Activated naive CD8-positive, alpha-beta T cell treated with anti-CD3 and anti-CD28 coated beads, Interleukin-2, amount 10 ng/mL, durations not matched to agents 7 days and 5 days (primary cell): ENCODE data around the gene MYPOP. TPM values are rescaled to one million over a fixed set of nuclear protein-coding genes. Genes with fewer than 3 reads are reported as not detected.

Source experiments
- ATAC-seq: fragments of 150-1000 bp; cut with Tn5 transposase; one replicate; pipeline ENCODE4 v1.10.0; 2021; ENCODE audit warnings: low read depth, moderate library complexity
- POLR2A ChIA-PET: fragments of 350-600 bp; sonication (Branson Sonifier 250); formaldehyde crosslinking; loops from one replicate; lab custom pipeline; 2021; ENCODE audit warnings: antibody characterized with exemption; lab: Charles Lee
- DNase-seq: peaks from one replicate; pipeline ENCODE4 v3.0.0; 2021
- H3K27ac Mint-ChIP-seq: one replicate; pipeline ENCODE4 v1.8.0; 2022; ENCODE audit warnings: mild to moderate bottlenecking, mixed read lengths
- H3K27me3 Mint-ChIP-seq: one replicate; pipeline ENCODE4 v1.8.0; 2022; ENCODE audit warnings: mild to moderate bottlenecking, moderate library complexity, mixed read lengths
- H3K36me3 Mint-ChIP-seq: one replicate; pipeline ENCODE4 v1.8.0; 2021; ENCODE audit warnings: mild to moderate bottlenecking, mixed read lengths
- H3K4me1 Mint-ChIP-seq: one replicate; pipeline ENCODE4 v1.8.0; 2021; ENCODE audit warnings: mixed read lengths
- H3K4me3 Mint-ChIP-seq: one replicate; pipeline ENCODE4 v1.8.0; 2022; ENCODE audit warnings: mild to moderate bottlenecking, moderate library complexity, mixed read lengths
- H3K9me3 Mint-ChIP-seq: one replicate; pipeline ENCODE4 v1.8.0; 2021; ENCODE audit warnings: mixed read lengths
- total RNA-seq, 2 experiments: library from RNA; stranded (reverse); gene quantifications; one replicate each; pipeline ENCODE4 v1.2.3, GENCODE V29; 2021

The MYPOP gene
- total RNA-seq = 10 to 100 TPM; 12.0 to 12.5 TPM

GRCh38 chr19:45901912-45902650 lies at the start of gene MYPOP:
Gene MYPOP (minus strand): TSS chr19:45902613. CDS start chr19:45901773, 840 bp downstream.
- DNase-seq (no peak), ATAC-seq (no peak)
- POLR2A ChIA-PET = interaction anchor here (0.6 to 3.4 kb wide), 14 partner anchors 11 to 185 kb away, joined by 3 to 45 read pairs (median 4); partner anchors contain the start of genes CCDC61, FBXO46 and IRF2BP1
- Mint-ChIP-seq H3K36me3 (peaks cover 21% of the 10 kb centered on the region), H3K27me3 (no peaks in the 10 kb centered on the region), H3K9me3 (no peaks in the 10 kb centered on the region), H3K4me1 (peaks cover 20% of the 10 kb centered on the region), H3K27ac (peak within 1 kb of the TSS; percentile 90), H3K4me3 (peak within 1 kb of the TSS; percentile 97)

- peaks cover 7% of the 10 kb centered on the region for H3K4me1 Mint-ChIP-seq
- no peaks in the 10 kb centered on the region for H3K36me3 Mint-ChIP-seq
- no peak overlapping the region for H3K4me3 Mint-ChIP-seq
- no peaks in the 10 kb centered on the region for H3K9me3 Mint-ChIP-seq
- POLR2A ChIA-PET = no interaction called here
- H3K27me3 Mint-ChIP-seq = peaks cover 19% of the 10 kb centered on the region
- ATAC-seq (no peak), DNase-seq (no peak)
- no peak overlapping the region for H3K27ac Mint-ChIP-seq
These were observed 45.5 kb upstream of the MYPOP start for GRCh38 chr19:45947926-45948325.

- H3K27ac Mint-ChIP-seq = no peak overlapping the region
- H3K9me3 Mint-ChIP-seq = peaks cover 9% of the 10 kb centered on the region
- DNase-seq (no peak), ATAC-seq (no peak)
- peaks cover 11% of the 10 kb centered on the region for H3K4me1 Mint-ChIP-seq
- H3K27me3 Mint-ChIP-seq = peaks cover 50% of the 10 kb centered on the region
- peaks cover 1% of the 10 kb centered on the region for H3K36me3 Mint-ChIP-seq
- POLR2A ChIA-PET = no interaction called here
- no peak overlapping the region for H3K4me3 Mint-ChIP-seq
These were observed 38.0 kb upstream of the MYPOP start for GRCh38 chr19:45940515-45940805.

GRCh38 chr19:45939792-45940514 lies 37.5 kb upstream of the MYPOP start:
- Mint-ChIP-seq H3K9me3 (peaks cover 9% of the 10 kb centered on the region), H3K4me1 (peaks cover 11% of the 10 kb centered on the region), H3K27me3 (peaks cover 49% of the 10 kb centered on the region), H3K36me3 (peaks cover 1% of the 10 kb centered on the region), H3K4me3 (no peak overlapping the region), H3K27ac (no peak overlapping the region)
- ATAC-seq = no peak
- DNase-seq = no peak
- POLR2A ChIA-PET = no interaction called here

DNA sequence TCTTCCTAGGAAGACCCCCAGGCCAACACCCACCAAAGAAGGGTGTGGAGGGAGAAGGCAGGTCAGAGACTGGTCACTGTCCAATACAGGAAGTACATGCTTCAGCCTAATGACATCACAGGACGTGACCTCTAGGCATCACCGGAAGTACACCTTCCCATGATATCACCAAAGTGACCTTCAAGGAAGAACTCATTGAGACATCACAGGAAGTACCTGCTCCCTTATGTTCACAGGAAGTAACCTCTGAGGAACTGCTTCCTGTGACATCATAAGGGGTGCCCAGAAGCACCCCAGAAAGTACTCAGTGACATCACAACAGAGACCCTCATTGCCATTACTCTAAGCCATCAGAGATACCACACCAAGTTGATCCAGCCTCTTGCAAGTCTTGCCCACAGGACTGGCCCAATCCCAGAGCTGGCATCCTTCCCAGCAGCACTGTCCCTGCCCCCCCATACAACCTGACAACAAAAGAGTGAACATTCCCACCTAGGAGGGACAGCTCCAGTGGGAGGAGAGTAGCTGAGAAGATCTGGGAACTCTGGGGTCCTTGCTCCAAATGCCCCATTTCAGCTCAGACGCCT lies 36.4 kb upstream of the MYPOP start:
- Mint-ChIP-seq H3K27me3 (peaks cover 44% of the 10 kb centered on the region), H3K4me1 (peaks cover 11% of the 10 kb centered on the region), H3K4me3 (no peak overlapping the region), H3K36me3 (peaks cover 1% of the 10 kb centered on the region), H3K27ac (no peak overlapping the region), H3K9me3 (peaks cover 9% of the 10 kb centered on the region)
- DNase-seq (no peak), ATAC-seq (peak; percentile 18)
- POLR2A ChIA-PET = interaction anchor here (0.7 kb wide), 2 partner anchors 32 to 307 kb away, joined by 3 read pairs; no protein-coding TSS in a partner anchor

DNA sequence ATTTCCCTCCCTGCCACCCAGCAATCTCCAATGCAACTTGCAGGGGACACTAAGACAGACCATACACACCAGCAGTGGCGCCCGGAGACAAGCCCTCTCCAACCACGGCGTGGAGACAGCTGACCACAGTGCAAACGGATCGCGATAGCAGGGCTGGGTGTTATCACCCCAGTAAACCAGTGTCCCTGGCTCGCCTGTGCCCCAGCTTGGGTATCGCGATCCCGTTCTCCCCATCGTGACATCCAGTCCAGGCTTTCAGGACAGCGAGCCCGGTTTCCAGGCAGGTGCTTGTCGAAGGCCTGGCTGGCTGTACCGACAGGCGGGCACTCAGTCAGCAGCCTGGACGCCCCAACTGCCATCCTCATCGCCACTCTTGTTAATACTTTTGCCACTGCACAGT lies 32.9 kb upstream of the MYPOP start:
- DNase-seq = no peak
- POLR2A ChIA-PET = no interaction called here
- Mint-ChIP-seq H3K36me3 (peaks cover 1% of the 10 kb centered on the region), H3K9me3 (peaks cover 9% of the 10 kb centered on the region), H3K27ac (no peak overlapping the region), H3K27me3 (peaks cover 54% of the 10 kb centered on the region), H3K4me1 (peaks cover 11% of the 10 kb centered on the region), H3K4me3 (no peak overlapping the region)
- no peak for ATAC-seq

GRCh38 chr19:45934551-45935230 lies 32.3 kb upstream of the MYPOP start:
- Mint-ChIP-seq H3K9me3 (peaks cover 9% of the 10 kb centered on the region), H3K27ac (no peak overlapping the region), H3K4me3 (no peak overlapping the region), H3K36me3 (peaks cover 1% of the 10 kb centered on the region), H3K4me1 (peaks cover 11% of the 10 kb centered on the region), H3K27me3 (peaks cover 57% of the 10 kb centered on the region)
- DNase-seq (no peak), ATAC-seq (no peak)
- POLR2A ChIA-PET = no interaction called here

DNA sequence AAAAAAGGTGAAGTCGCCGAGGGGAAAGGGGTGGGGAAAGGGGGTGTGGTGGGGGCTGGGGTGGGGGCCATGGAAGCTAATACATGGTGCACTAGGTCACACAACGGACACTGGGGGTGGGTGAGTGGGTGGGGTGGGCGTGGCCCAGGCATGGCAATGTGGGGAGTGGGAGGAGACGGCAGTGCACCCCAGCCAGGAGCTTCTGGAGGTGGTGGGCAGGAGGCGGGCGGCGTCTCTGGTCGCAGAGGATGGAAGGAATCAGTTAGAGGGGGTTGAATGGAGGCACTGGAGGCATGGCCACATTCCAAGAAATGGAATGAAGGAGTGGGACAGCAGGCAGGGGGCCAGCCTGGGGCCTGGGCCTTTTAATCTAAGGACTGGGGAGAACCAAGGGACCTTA lies 31.3 kb upstream of the MYPOP start:
- no peaks in the 10 kb centered on the region for H3K36me3 Mint-ChIP-seq
- H3K27me3 Mint-ChIP-seq = peaks cover 57% of the 10 kb centered on the region
- H3K9me3 Mint-ChIP-seq = peaks cover 5% of the 10 kb centered on the region
- H3K4me3 Mint-ChIP-seq = no peak overlapping the region
- no peak for ATAC-seq
- DNase-seq = no peak
- POLR2A ChIA-PET = no interaction called here
- peaks cover 6% of the 10 kb centered on the region for H3K4me1 Mint-ChIP-seq
- no peak overlapping the region for H3K27ac Mint-ChIP-seq

- DNase-seq (no peak), ATAC-seq (no peak)
- peaks cover 45% of the 10 kb centered on the region for H3K27me3 Mint-ChIP-seq
- peaks cover 7% of the 10 kb centered on the region for H3K4me1 Mint-ChIP-seq
- no peak overlapping the region for H3K4me3 Mint-ChIP-seq
- peaks cover 2% of the 10 kb centered on the region for H3K36me3 Mint-ChIP-seq
- no peak overlapping the region for H3K27ac Mint-ChIP-seq
- H3K9me3 Mint-ChIP-seq = no peaks in the 10 kb centered on the region
- POLR2A ChIA-PET = interaction anchor here (0.7 kb wide), 1 partner anchor 250 kb away, joined by 5 read pairs; no protein-coding TSS in a partner anchor
These were observed 28.6 kb upstream of the MYPOP start for GRCh38 chr19:45931055-45931454.

- H3K36me3 Mint-ChIP-seq = peaks cover 2% of the 10 kb centered on the region
- H3K4me3 Mint-ChIP-seq = peak overlapping the region; percentile 18
- POLR2A ChIA-PET = no interaction called here
- no peak for DNase-seq
- no peak for ATAC-seq
- peaks cover 7% of the 10 kb centered on the region for H3K4me1 Mint-ChIP-seq
- peaks cover 37% of the 10 kb centered on the region for H3K27me3 Mint-ChIP-seq
- no peaks in the 10 kb centered on the region for H3K9me3 Mint-ChIP-seq
- H3K27ac Mint-ChIP-seq = peak overlapping the region; percentile 55
These were observed 26.8 kb upstream of the MYPOP start for GRCh38 chr19:45929247-45929646.

GRCh38 chr19:45927565-45928261 lies 25.3 kb upstream of the MYPOP start:
- H3K27ac Mint-ChIP-seq = peak overlapping the region; percentile 82
- DNase-seq (peak; percentile 85), ATAC-seq (peak; percentile 97)
- peaks cover 7% of the 10 kb centered on the region for H3K4me1 Mint-ChIP-seq
- POLR2A ChIA-PET = interaction anchor here (0.6 to 2.8 kb wide), 5 partner anchors 9 to 813 kb away, joined by 3 to 14 read pairs (median 4); partner anchors contain the start of genes IRF2BP1, MYPOP and SYMPK
- H3K36me3 Mint-ChIP-seq = peaks cover 2% of the 10 kb centered on the region
- H3K9me3 Mint-ChIP-seq = no peaks in the 10 kb centered on the region
- peak overlapping the region; percentile 82 for H3K4me3 Mint-ChIP-seq
- peaks cover 32% of the 10 kb centered on the region for H3K27me3 Mint-ChIP-seq

- H3K4me1 Mint-ChIP-seq = peaks cover 17% of the 10 kb centered on the region
- DNase-seq (no peak), ATAC-seq (no peak)
- peaks cover 16% of the 10 kb centered on the region for H3K27me3 Mint-ChIP-seq
- no peaks in the 10 kb centered on the region for H3K9me3 Mint-ChIP-seq
- no peak overlapping the region for H3K4me3 Mint-ChIP-seq
- H3K27ac Mint-ChIP-seq = no peak overlapping the region
- peaks cover 2% of the 10 kb centered on the region for H3K36me3 Mint-ChIP-seq
- POLR2A ChIA-PET = no interaction called here
These were observed 22.6 kb upstream of the MYPOP start for GRCh38 chr19:45924891-45925447.
